WTC11 (cell line): ENCODE results near the gene KLC4. TPM values are rescaled to one million over a fixed set of nuclear protein-coding genes. Genes with fewer than 3 reads are reported as not detected.

Experiments
- ATAC-seq: fragments of 200-7000 bp; cut with Tn5 transposase; 2 replicates; pipeline ENCODE4 v1.10.0; 2021; ENCODE audit warnings: mild to moderate bottlenecking, moderate library complexity
- CTCF ChIA-PET: fragments of 300-600 bp; sonication (Branson Sonifier 250); formaldehyde crosslinking; loops from one replicate; lab custom pipeline; 2021; ENCODE audit warnings: antibody characterized with exemption; lab: Charles Lee
- POLR2A ChIA-PET: fragments of 350-600 bp; sonication (Branson Sonifier 250); formaldehyde crosslinking; loops from one replicate; lab custom pipeline; 2021; ENCODE audit warnings: antibody characterized with exemption; lab: Charles Lee
- DNase-seq: peaks from one replicate; pipeline ENCODE4 v3.0.0; 2021; ENCODE audit warnings: low spot score
- H3K27ac Mint-ChIP-seq: 2 replicates; pipeline ENCODE4 v1.8.0; 2021; ENCODE audit warnings: mixed read lengths
- H3K27me3 Mint-ChIP-seq: 2 replicates; pipeline ENCODE4 v1.8.0; 2021; ENCODE audit warnings: low read depth, mild to moderate bottlenecking, moderate library complexity, mixed read lengths
- H3K36me3 Mint-ChIP-seq: 2 replicates; pipeline ENCODE4 v1.8.0; 2021; ENCODE audit warnings: mixed read lengths
- H3K4me1 Mint-ChIP-seq: 2 replicates; pipeline ENCODE4 v1.8.0; 2022; ENCODE audit warnings: mixed read lengths
- H3K4me3 Mint-ChIP-seq: 2 replicates; pipeline ENCODE4 v1.8.0; 2021; ENCODE audit warnings: mild to moderate bottlenecking, moderate library complexity, mixed read lengths
- H3K9me3 Mint-ChIP-seq: 2 replicates; pipeline ENCODE4 v1.8.0; 2021; ENCODE audit warnings: mixed read lengths
- CREB1 ChIP-seq: sonication (generic); formaldehyde crosslinking; IDR thresholded peaks from 2 replicates; pipeline ENCODE4 v1.8.0; 2023; ENCODE audit warnings: mild to moderate bottlenecking, missing genetic modification reagents
- KAT7 ChIP-seq: sonication (generic); formaldehyde crosslinking; IDR thresholded peaks from 2 replicates; pipeline ENCODE4 v1.8.1; 2023; ENCODE audit warnings: missing genetic modification reagents, mild to moderate bottlenecking, borderline replicate concordance
- NR3C1 ChIP-seq: sonication (generic); formaldehyde crosslinking; conservative IDR thresholded peaks from 2 replicates; pipeline ENCODE4 v1.8.1; 2023; ENCODE audit warnings: low read depth, mild to moderate bottlenecking, missing genetic modification reagents
- PRRX2 ChIP-seq: fragments of 250-450 bp; sonication (Bioruptor Pico); IDR thresholded peaks from 2 replicates; pipeline ENCODE4 v1.8.0; 2021; ENCODE audit warnings: mild to moderate bottlenecking
- RORB ChIP-seq: fragments of 250-450 bp; sonication (Bioruptor Pico); IDR thresholded peaks from 2 replicates; pipeline ENCODE4 v1.9.0; 2021; ENCODE audit warnings: mild to moderate bottlenecking
- SOX15 ChIP-seq: fragments of 250-450 bp; sonication (Bioruptor Pico); IDR thresholded peaks from 2 replicates; pipeline ENCODE4 v1.9.0; 2021; ENCODE audit warnings: mild to moderate bottlenecking
- ZNF317 ChIP-seq: sonication (generic); formaldehyde crosslinking; IDR thresholded peaks from 2 replicates; pipeline ENCODE4 v1.8.1; 2023; ENCODE audit warnings: low read depth, mild to moderate bottlenecking, moderate library complexity, missing genetic modification reagents, borderline replicate concordance
- total RNA-seq: library from RNA; stranded (reverse); gene quantifications from 3 replicates; pipeline ENCODE4 v1.2.3, GENCODE V29; 2021
- TF ChIP-seq, protein P1 (sequence below): fragments of 250-450 bp; sonication (Bioruptor Pico); conservative IDR thresholded peaks from 2 replicates; pipeline ENCODE4 v1.9.0; 2021; ENCODE audit warnings: mild to moderate bottlenecking
- TF ChIP-seq, protein P2 (sequence below): sonication (generic); formaldehyde crosslinking; IDR thresholded peaks from 2 replicates; pipeline ENCODE4 v1.8.0; 2023; ENCODE audit warnings: missing genetic modification reagents
- TF ChIP-seq, protein P3 (sequence below): sonication (generic); formaldehyde crosslinking; IDR thresholded peaks from 2 replicates; pipeline ENCODE4 v1.8.1; 2023; ENCODE audit warnings: mild to moderate bottlenecking, missing genetic modification reagents, borderline replicate concordance
- TF ChIP-seq, protein P4 (sequence below): sonication (generic); formaldehyde crosslinking; IDR thresholded peaks from 2 replicates; pipeline ENCODE4 v1.8.1; 2022; ENCODE audit warnings: mild to moderate bottlenecking, missing genetic modification reagents, moderate library complexity, borderline replicate concordance
- TF ChIP-seq, protein P5 (sequence below): sonication (generic); formaldehyde crosslinking; IDR thresholded peaks from 2 replicates; pipeline ENCODE4 v1.8.1; 2023; ENCODE audit warnings: mild to moderate bottlenecking, missing genetic modification reagents, moderate library complexity
- TF ChIP-seq, protein P6 (sequence below): fragments of 250-450 bp; sonication (Bioruptor Pico); IDR thresholded peaks from 2 replicates; pipeline ENCODE4 v1.9.0; 2021; ENCODE audit warnings: mild to moderate bottlenecking
- TF ChIP-seq, protein P7 (sequence below): sonication (generic); formaldehyde crosslinking; IDR thresholded peaks from 2 replicates; pipeline ENCODE4 v1.8.1; 2023; ENCODE audit warnings: mild to moderate bottlenecking, moderate library complexity, missing genetic modification reagents
- TF ChIP-seq, protein P8 (sequence below): sonication (generic); formaldehyde crosslinking; IDR thresholded peaks from 2 replicates; pipeline ENCODE4 v1.8.1; 2023; ENCODE audit warnings: mild to moderate bottlenecking, missing genetic modification reagents, moderate library complexity
- TF ChIP-seq, protein P9 (sequence below): fragments of 250-450 bp; sonication (Bioruptor Pico); IDR thresholded peaks from 2 replicates; pipeline ENCODE4 v1.9.0; 2021; ENCODE audit warnings: mild to moderate bottlenecking
- TF ChIP-seq, protein P10 (sequence below): sonication (generic); formaldehyde crosslinking; conservative IDR thresholded peaks from 2 replicates; pipeline ENCODE4 v1.8.1; 2023; ENCODE audit warnings: mild to moderate bottlenecking, low read depth, missing genetic modification reagents, moderate library complexity

The KLC4 gene
- total RNA-seq, 1 experiment from 2014 or later = 35.7 TPM

DNA sequence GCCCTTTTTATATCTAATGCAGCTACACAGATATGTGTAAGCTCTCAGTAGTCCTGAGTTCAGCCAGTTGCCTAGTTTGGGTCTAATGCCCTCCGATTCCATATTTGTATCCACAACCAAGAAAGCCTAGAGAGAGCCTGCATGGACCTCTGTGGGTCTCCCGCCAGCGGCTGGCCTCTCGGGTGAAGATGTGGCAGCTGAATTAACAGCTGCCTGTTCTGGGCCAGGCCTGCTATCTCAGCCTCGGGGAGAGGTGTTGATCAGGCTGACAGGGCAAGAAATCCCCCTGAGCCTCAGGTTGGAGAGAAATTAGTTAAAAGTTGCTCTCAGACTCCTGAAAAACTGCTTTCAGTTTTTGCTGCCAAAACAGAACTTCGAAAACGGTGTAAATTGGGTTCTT is 36.5 kb downstream of the KLC4 start:
- peak; percentile 9; the same call in 1 of the 2 replicates for ATAC-seq
- Mint-ChIP-seq H3K27ac (peak overlapping the region; percentile 97), H3K4me3 (peak overlapping the region; percentile 8; the same call in 1 of the 2 replicates), H3K4me1 (peaks cover 70% of the 10 kb centered on the region), H3K9me3 (no peaks in the 10 kb centered on the region), H3K36me3 (no peaks in the 10 kb centered on the region), H3K27me3 (no peaks in the 10 kb centered on the region)
- no peak for DNase-seq
- TF ChIP-seq, protein P1, sequence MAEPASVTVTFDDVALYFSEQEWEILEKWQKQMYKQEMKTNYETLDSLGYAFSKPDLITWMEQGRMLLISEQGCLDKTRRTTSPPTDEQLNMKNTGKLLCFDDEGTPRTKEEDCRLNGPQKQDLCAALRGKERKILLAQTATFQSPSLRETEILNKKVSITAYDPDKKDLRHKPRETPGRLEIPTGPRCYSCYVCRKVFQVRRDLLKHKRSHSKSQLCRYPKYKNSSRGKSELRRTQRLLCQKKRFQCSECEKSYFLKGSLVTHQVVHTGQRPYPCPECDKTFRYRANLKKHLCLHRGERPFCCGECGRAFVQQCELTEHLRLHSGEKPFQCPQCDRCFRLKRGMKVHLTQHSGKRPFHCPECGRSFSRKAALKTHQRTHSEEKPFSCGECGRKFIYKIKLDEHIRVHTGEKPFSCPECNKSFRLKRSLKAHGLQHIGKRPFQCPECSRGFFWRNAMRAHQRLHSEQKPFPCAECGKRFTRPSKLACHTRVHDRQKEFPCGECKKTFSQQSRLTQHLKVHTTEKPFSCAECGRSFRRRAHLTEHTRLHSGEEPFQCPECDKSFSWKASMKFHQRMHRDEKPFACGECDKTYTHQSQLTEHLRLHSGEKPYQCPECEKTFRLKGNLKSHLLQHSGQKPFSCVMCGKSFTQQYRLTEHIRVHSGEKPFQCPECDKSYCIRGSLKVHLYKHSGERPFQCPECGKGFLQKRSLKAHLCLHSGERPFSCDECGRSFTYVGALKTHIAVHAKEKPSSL (CRISPR knock-in tag) = no peak
- TF ChIP-seq ZNF317 (CRISPR knock-in tag) = no peak
- TF ChIP-seq, protein P2, sequence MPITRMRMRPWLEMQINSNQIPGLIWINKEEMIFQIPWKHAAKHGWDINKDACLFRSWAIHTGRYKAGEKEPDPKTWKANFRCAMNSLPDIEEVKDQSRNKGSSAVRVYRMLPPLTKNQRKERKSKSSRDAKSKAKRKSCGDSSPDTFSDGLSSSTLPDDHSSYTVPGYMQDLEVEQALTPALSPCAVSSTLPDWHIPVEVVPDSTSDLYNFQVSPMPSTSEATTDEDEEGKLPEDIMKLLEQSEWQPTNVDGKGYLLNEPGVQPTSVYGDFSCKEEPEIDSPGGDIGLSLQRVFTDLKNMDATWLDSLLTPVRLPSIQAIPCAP (CRISPR knock-in tag) = no peak
- TF ChIP-seq, protein P3, sequence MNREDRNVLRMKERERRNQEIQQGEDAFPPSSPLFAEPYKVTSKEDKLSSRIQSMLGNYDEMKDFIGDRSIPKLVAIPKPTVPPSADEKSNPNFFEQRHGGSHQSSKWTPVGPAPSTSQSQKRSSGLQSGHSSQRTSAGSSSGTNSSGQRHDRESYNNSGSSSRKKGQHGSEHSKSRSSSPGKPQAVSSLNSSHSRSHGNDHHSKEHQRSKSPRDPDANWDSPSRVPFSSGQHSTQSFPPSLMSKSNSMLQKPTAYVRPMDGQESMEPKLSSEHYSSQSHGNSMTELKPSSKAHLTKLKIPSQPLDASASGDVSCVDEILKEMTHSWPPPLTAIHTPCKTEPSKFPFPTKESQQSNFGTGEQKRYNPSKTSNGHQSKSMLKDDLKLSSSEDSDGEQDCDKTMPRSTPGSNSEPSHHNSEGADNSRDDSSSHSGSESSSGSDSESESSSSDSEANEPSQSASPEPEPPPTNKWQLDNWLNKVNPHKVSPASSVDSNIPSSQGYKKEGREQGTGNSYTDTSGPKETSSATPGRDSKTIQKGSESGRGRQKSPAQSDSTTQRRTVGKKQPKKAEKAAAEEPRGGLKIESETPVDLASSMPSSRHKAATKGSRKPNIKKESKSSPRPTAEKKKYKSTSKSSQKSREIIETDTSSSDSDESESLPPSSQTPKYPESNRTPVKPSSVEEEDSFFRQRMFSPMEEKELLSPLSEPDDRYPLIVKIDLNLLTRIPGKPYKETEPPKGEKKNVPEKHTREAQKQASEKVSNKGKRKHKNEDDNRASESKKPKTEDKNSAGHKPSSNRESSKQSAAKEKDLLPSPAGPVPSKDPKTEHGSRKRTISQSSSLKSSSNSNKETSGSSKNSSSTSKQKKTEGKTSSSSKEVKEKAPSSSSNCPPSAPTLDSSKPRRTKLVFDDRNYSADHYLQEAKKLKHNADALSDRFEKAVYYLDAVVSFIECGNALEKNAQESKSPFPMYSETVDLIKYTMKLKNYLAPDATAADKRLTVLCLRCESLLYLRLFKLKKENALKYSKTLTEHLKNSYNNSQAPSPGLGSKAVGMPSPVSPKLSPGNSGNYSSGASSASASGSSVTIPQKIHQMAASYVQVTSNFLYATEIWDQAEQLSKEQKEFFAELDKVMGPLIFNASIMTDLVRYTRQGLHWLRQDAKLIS = no peak
- TF ChIP-seq, protein P4, sequence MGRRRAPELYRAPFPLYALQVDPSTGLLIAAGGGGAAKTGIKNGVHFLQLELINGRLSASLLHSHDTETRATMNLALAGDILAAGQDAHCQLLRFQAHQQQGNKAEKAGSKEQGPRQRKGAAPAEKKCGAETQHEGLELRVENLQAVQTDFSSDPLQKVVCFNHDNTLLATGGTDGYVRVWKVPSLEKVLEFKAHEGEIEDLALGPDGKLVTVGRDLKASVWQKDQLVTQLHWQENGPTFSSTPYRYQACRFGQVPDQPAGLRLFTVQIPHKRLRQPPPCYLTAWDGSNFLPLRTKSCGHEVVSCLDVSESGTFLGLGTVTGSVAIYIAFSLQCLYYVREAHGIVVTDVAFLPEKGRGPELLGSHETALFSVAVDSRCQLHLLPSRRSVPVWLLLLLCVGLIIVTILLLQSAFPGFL (CRISPR knock-in tag) = no peak
- TF ChIP-seq, protein P5, sequence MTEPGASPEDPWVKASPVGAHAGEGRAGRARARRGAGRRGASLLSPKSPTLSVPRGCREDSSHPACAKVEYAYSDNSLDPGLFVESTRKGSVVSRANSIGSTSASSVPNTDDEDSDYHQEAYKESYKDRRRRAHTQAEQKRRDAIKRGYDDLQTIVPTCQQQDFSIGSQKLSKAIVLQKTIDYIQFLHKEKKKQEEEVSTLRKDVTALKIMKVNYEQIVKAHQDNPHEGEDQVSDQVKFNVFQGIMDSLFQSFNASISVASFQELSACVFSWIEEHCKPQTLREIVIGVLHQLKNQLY (CRISPR knock-in tag) = no peak
- TF ChIP-seq, protein P6, sequence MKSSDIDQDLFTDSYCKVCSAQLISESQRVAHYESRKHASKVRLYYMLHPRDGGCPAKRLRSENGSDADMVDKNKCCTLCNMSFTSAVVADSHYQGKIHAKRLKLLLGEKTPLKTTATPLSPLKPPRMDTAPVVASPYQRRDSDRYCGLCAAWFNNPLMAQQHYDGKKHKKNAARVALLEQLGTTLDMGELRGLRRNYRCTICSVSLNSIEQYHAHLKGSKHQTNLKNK (CRISPR knock-in tag) = no peak
- TF ChIP-seq, protein P7, sequence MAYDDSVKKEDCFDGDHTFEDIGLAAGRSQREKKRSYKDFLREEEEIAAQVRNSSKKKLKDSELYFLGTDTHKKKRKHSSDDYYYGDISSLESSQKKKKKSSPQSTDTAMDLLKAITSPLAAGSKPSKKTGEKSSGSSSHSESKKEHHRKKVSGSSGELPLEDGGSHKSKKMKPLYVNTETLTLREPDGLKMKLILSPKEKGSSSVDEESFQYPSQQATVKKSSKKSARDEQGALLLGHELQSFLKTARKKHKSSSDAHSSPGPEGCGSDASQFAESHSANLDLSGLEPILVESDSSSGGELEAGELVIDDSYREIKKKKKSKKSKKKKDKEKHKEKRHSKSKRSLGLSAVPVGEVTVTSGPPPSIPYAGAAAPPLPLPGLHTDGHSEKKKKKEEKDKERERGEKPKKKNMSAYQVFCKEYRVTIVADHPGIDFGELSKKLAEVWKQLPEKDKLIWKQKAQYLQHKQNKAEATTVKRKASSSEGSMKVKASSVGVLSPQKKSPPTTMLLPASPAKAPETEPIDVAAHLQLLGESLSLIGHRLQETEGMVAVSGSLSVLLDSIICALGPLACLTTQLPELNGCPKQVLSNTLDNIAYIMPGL (CRISPR knock-in tag) = no peak
- TF ChIP-seq, protein P8, sequence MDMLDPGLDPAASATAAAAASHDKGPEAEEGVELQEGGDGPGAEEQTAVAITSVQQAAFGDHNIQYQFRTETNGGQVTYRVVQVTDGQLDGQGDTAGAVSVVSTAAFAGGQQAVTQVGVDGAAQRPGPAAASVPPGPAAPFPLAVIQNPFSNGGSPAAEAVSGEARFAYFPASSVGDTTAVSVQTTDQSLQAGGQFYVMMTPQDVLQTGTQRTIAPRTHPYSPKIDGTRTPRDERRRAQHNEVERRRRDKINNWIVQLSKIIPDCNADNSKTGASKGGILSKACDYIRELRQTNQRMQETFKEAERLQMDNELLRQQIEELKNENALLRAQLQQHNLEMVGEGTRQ (CRISPR knock-in tag) = no peak
- no peak for TF ChIP-seq NR3C1 (CRISPR knock-in tag)
- no peak for TF ChIP-seq SOX15 (CRISPR knock-in tag)
- no peak for TF ChIP-seq RORB (CRISPR knock-in tag)
- no peak for TF ChIP-seq PRRX2 (CRISPR knock-in tag)
- TF ChIP-seq, protein P9, sequence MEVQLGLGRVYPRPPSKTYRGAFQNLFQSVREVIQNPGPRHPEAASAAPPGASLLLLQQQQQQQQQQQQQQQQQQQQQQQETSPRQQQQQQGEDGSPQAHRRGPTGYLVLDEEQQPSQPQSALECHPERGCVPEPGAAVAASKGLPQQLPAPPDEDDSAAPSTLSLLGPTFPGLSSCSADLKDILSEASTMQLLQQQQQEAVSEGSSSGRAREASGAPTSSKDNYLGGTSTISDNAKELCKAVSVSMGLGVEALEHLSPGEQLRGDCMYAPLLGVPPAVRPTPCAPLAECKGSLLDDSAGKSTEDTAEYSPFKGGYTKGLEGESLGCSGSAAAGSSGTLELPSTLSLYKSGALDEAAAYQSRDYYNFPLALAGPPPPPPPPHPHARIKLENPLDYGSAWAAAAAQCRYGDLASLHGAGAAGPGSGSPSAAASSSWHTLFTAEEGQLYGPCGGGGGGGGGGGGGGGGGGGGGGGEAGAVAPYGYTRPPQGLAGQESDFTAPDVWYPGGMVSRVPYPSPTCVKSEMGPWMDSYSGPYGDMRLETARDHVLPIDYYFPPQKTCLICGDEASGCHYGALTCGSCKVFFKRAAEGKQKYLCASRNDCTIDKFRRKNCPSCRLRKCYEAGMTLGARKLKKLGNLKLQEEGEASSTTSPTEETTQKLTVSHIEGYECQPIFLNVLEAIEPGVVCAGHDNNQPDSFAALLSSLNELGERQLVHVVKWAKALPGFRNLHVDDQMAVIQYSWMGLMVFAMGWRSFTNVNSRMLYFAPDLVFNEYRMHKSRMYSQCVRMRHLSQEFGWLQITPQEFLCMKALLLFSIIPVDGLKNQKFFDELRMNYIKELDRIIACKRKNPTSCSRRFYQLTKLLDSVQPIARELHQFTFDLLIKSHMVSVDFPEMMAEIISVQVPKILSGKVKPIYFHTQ (CRISPR knock-in tag) = no peak
- no peak for TF ChIP-seq KAT7 (CRISPR knock-in tag)
- TF ChIP-seq, protein P10, sequence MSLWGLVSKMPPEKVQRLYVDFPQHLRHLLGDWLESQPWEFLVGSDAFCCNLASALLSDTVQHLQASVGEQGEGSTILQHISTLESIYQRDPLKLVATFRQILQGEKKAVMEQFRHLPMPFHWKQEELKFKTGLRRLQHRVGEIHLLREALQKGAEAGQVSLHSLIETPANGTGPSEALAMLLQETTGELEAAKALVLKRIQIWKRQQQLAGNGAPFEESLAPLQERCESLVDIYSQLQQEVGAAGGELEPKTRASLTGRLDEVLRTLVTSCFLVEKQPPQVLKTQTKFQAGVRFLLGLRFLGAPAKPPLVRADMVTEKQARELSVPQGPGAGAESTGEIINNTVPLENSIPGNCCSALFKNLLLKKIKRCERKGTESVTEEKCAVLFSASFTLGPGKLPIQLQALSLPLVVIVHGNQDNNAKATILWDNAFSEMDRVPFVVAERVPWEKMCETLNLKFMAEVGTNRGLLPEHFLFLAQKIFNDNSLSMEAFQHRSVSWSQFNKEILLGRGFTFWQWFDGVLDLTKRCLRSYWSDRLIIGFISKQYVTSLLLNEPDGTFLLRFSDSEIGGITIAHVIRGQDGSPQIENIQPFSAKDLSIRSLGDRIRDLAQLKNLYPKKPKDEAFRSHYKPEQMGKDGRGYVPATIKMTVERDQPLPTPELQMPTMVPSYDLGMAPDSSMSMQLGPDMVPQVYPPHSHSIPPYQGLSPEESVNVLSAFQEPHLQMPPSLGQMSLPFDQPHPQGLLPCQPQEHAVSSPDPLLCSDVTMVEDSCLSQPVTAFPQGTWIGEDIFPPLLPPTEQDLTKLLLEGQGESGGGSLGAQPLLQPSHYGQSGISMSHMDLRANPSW (CRISPR knock-in tag) = no peak
- TF ChIP-seq CREB1 = no peak
- POLR2A ChIA-PET = interaction anchor here (0.8 to 2.0 kb wide), 3 partner anchors 12 to 20 kb away, joined by 5 to 10 read pairs (median 6); partner anchors contain the start of gene PTK7
- CTCF ChIA-PET = interaction anchor here (0.6 to 2.0 kb wide), 6 partner anchors 14 to 133 kb away, joined by 3 to 11 read pairs (median 6); partner anchors contain the start of gene DNPH1
